ENCODE data around the gene FGF3. TPM values are rescaled to one million over a fixed set of nuclear protein-coding genes. Genes with fewer than 3 reads are reported as not detected.
"Not testable (repeated sequence)": the region's sequence is repeated elsewhere in the genome, so short reads cannot be mapped to it uniquely, and the experiment has no call there.

Gene FGF3
- total and polyA plus RNA-seq, 2 donors: 0.09 to 0.19 TPM

DNA sequence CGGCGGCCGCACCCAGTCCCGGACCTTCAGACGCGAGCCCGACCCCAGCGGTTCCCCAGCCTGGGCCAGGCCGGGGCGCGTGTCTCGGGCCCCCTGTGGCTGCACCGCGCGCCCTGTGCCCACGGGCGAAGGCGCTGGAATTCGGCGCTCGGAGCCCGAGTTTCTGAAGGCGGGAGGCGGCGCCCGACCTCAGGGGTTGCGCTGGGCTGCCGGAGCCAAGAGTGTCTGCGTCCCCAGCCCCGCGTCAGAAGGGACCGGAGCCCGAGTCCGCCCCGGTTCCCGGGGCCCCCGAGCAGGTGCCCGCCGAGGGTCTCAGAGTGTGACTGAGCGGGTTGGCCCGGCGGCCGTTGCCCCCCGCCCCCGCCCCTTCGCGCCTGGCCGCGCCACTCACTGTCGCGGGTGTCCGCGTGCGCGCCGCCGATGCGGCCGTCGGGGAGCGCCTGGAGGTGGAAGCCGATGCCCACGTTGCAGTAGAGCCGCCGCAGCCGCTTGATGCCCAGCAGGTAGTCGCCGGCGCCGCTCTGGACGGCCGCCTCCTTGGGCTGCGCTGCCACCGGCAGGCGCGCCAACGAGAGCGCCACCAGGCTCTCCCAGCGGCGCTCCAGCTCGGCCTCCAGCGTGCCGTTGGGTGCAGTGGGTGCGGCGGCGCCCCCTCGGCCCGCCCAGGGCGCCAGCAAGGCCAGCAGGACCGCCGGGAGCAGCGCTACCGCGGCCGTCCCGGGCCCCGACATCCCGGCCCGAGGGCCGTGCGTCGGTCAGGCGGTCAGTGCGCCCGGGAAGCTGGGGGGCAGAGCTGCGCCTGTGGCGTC is 44.7 kb downstream of the FGF3 start:
- H3K4me1 ChIP-seq (ENCODE audit: control insufficient read depth in 2 of 2, insufficient read depth in 2 of 2, low read length in 2 of 2): no peaks in the 10 kb centered on the region
- WGBS: 6% methylated on average over 107 of the region's 107 CpGs
- no peak overlapping the region for H3K4me3 ChIP-seq (ENCODE audit: low read length in 2 of 2)
- H3K36me3 ChIP-seq (ENCODE audit: control insufficient read depth in 2 of 2, insufficient read depth in 2 of 2, low read length in 1 of 2): no peaks in the 10 kb centered on the region
- DNase-seq (ENCODE audit: low read depth in 6 of 9, low spot score in 9 of 9): no peak
- peaks cover 63 to 89% of the 10 kb centered on the region in 2 donors for H3K27me3 ChIP-seq (ENCODE audit: control insufficient read depth in 2 of 2, insufficient read depth in 1 of 2, low read length in 1 of 2)
- H3K27ac ChIP-seq (ENCODE audit: low read depth in 1 of 2, low read length in 1 of 2): no peak overlapping the region
- H3K9me3 ChIP-seq (ENCODE audit: control insufficient read depth in 2 of 2, insufficient read depth in 1 of 2, low read length in 1 of 2): no peaks in the 10 kb centered on the region

DNA sequence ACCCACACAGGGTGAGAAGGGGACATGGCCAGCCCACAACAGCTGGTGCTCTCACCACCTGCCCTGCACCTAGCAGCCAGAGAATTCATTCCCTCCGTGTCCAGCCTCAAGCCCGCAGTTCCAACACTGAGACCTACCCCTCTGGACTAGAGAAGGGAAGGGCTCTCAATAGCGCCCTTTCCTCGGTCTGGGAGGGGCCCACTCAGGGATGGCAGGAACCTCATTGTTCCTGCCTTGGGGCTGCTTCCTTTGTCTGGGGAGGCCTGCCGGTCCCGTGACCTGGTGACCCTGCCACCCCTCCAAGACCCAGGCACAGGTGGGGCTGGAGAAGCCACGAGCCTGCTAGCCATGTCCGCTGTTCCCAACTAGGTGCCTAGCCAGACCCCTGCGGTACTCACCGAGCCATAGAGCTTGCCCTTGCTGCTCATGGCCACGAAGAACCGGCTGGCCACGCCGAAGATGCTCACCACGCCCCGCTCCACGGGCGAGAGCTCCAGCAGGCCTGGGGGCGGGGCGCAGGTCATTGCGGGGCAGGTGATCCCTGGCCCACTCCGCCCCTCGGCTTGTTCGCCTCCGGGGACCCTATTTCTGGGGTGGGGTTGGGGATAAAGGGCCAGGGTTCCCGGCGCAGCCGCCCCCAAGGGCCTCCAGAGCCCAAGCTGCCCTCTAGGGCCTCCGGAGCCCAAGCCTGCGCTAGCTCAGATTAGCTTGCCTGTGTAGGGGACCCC is 45.4 kb downstream of the FGF3 start:
- WGBS: 15% methylated on average over 30 of the region's 30 CpGs
- no peak for DNase-seq (ENCODE audit: low read depth in 6 of 9, low spot score in 9 of 9)
- Histone ChIP-seq H3K9me3 (ENCODE audit: control insufficient read depth in 2 of 2, insufficient read depth in 1 of 2, low read length in 1 of 2) (peaks cover 0 to 1% of the 10 kb centered on the region in 2 donors), H3K36me3 (ENCODE audit: control insufficient read depth in 2 of 2, insufficient read depth in 2 of 2, low read length in 1 of 2) (no peaks in the 10 kb centered on the region), H3K27me3 (ENCODE audit: control insufficient read depth in 2 of 2, insufficient read depth in 1 of 2, low read length in 1 of 2) (peaks cover 65 to 91% of the 10 kb centered on the region in 2 donors), H3K4me1 (ENCODE audit: control insufficient read depth in 2 of 2, insufficient read depth in 2 of 2, low read length in 2 of 2) (no peaks in the 10 kb centered on the region), H3K27ac (ENCODE audit: low read depth in 1 of 2, low read length in 1 of 2) (no peak overlapping the region), H3K4me3 (ENCODE audit: low read length in 2 of 2) (no peak overlapping the region)

DNA sequence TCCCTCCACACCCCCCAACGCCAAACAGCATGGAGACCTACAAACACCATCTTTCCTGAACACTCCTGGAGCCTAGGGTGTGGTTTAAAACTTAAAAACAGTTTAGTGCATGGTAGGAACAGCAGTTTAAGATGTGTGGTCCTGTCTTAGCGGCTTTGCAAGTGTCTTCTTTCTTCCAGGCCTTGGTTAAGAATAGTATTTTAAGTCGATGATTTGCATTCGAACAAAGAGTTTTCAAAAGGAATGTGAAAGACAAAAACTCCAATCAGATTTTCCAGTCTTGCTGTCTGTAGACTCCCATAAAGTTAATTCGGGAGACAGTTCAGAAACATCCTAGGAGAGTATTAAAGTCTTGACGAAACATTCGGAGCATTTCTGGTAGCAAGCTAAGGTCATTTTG is 47.8 kb downstream of the FGF3 start:
- no peaks in the 10 kb centered on the region for H3K36me3 ChIP-seq (ENCODE audit: control insufficient read depth in 2 of 2, insufficient read depth in 2 of 2, low read length in 1 of 2)
- H3K4me3 ChIP-seq (ENCODE audit: low read length in 2 of 2): no peak overlapping the region
- H3K4me1 ChIP-seq (ENCODE audit: control insufficient read depth in 2 of 2, insufficient read depth in 2 of 2, low read length in 2 of 2): no peaks in the 10 kb centered on the region
- peaks cover 0 to 1% of the 10 kb centered on the region in 2 donors for H3K9me3 ChIP-seq (ENCODE audit: control insufficient read depth in 2 of 2, insufficient read depth in 1 of 2, low read length in 1 of 2)
- no peak overlapping the region for H3K27ac ChIP-seq (ENCODE audit: low read depth in 1 of 2, low read length in 1 of 2)
- no peak for DNase-seq (ENCODE audit: low read depth in 6 of 9, low spot score in 9 of 9)
- WGBS: 49% methylated on average over 7 of the region's 7 CpGs
- peaks cover 58 to 72% of the 10 kb centered on the region in 2 donors for H3K27me3 ChIP-seq (ENCODE audit: control insufficient read depth in 2 of 2, insufficient read depth in 1 of 2, low read length in 1 of 2)

DNA sequence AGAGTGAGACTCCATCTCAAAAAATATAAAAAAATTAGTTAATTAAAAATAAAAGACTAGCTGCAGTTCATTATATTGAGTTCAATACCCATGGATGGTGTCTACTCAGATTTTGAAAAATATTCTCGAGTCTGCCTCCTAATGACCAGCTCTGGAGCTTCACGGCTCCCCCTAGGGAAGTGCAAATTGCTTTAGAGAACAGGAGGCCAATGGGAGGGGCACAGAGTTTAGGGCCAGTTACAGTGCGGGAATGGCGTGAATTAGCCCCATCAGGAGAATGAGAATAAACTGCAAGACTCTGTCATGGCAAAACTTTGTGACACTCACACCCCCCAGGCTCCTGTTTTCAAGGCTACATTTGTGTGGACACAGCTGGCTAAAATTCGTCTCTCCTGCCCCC is 48.7 kb downstream of the FGF3 start:
- peaks cover 49 to 62% of the 10 kb centered on the region in 2 donors for H3K27me3 ChIP-seq (ENCODE audit: control insufficient read depth in 2 of 2, insufficient read depth in 1 of 2, low read length in 1 of 2)

DNA sequence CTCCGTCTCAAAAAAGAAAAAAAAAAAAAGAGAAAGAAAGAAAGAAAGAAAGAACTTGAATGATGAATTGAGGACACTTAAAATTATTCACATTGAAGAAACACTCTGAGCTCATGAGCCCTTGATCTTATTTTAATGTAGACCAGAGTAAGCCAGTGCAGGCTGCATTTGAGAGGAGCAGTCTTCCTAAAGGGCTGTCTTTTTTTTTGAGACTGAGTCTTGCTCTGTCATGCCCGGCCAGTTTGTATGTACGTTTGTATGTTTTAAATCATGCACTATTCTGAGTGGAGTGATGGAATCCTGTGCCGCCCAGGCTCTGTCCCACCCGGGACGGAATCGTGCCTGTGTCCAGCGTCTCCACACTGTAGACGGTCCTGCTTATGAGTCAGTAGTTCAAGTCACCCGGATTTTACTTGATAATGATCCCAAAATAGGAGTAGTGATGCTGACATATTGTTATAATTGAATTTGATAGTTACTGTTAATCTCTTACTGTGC is 53.7 kb downstream of the FGF3 start:
- no peak for DNase-seq (ENCODE audit: low read depth in 6 of 9, low spot score in 9 of 9)
- peaks cover 1 to 4% of the 10 kb centered on the region in 2 donors for H3K9me3 ChIP-seq (ENCODE audit: control insufficient read depth in 2 of 2, insufficient read depth in 1 of 2, low read length in 1 of 2)
- no peak overlapping the region for H3K4me3 ChIP-seq (ENCODE audit: low read length in 2 of 2)
- peaks cover 5 to 17% of the 10 kb centered on the region in 2 donors for H3K27me3 ChIP-seq (ENCODE audit: control insufficient read depth in 2 of 2, insufficient read depth in 1 of 2, low read length in 1 of 2)
- H3K27ac ChIP-seq (ENCODE audit: low read depth in 1 of 2, low read length in 1 of 2): no peak overlapping the region
- 85% methylated on average over 10 of the region's 10 CpGs for WGBS
- no peaks in the 10 kb centered on the region for H3K4me1 ChIP-seq (ENCODE audit: control insufficient read depth in 2 of 2, insufficient read depth in 2 of 2, low read length in 2 of 2)
- no peaks in the 10 kb centered on the region for H3K36me3 ChIP-seq (ENCODE audit: control insufficient read depth in 2 of 2, insufficient read depth in 2 of 2, low read length in 1 of 2)

More for the DNA sequence above, 48.7 kb downstream of the FGF3 start:
- 26% methylated on average over 5 of the region's 5 CpGs for WGBS
- no peak overlapping the region for H3K4me3 ChIP-seq (ENCODE audit: low read length in 2 of 2)
- no peaks in the 10 kb centered on the region for H3K36me3 ChIP-seq (ENCODE audit: control insufficient read depth in 2 of 2, insufficient read depth in 2 of 2, low read length in 1 of 2)
- no peaks in the 10 kb centered on the region for H3K4me1 ChIP-seq (ENCODE audit: control insufficient read depth in 2 of 2, insufficient read depth in 2 of 2, low read length in 2 of 2)
- no peak overlapping the region for H3K27ac ChIP-seq (ENCODE audit: low read depth in 1 of 2, low read length in 1 of 2)
- H3K9me3 ChIP-seq (ENCODE audit: control insufficient read depth in 2 of 2, insufficient read depth in 1 of 2, low read length in 1 of 2): peaks cover 0 to 1% of the 10 kb centered on the region in 2 donors
- DNase-seq (ENCODE audit: low read depth in 6 of 9, low spot score in 9 of 9): no peak

DNA sequence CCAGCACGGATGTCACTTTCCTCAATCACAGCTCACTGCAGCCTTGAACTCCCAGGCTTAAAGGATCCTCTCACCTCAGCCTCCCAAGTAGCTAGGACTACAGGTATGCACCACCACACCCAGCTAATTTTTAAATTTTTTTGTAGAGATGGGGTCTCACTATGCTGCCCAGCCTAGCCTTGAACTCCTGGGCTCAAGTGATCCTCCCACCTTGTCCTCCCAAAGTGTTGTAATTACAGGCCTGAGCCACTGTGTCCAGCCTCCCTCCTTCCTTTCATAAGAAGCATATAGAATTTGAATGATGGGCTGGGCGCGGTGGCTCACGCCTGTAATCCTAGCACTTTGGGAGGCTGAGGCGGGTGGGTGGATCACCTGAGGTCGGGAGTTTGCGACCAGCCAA is 54.3 kb downstream of the FGF3 start:
- not testable (repeated sequence) for H3K4me3 ChIP-seq (ENCODE audit: low read length in 2 of 2); H3K9me3 ChIP-seq (ENCODE audit: control insufficient read depth in 2 of 2, insufficient read depth in 1 of 2, low read length in 1 of 2); H3K36me3 ChIP-seq (ENCODE audit: control insufficient read depth in 2 of 2, insufficient read depth in 2 of 2, low read length in 1 of 2); H3K4me1 ChIP-seq (ENCODE audit: control insufficient read depth in 2 of 2, insufficient read depth in 2 of 2, low read length in 2 of 2); DNase-seq (ENCODE audit: low read depth in 6 of 9, low spot score in 9 of 9); H3K27ac ChIP-seq (ENCODE audit: low read depth in 1 of 2, low read length in 1 of 2)
- peaks cover 3 to 12% of the 10 kb centered on the region in 2 donors for H3K27me3 ChIP-seq (ENCODE audit: control insufficient read depth in 2 of 2, insufficient read depth in 1 of 2, low read length in 1 of 2)
- 88% methylated on average over 7 of the region's 7 CpGs for WGBS

DNA sequence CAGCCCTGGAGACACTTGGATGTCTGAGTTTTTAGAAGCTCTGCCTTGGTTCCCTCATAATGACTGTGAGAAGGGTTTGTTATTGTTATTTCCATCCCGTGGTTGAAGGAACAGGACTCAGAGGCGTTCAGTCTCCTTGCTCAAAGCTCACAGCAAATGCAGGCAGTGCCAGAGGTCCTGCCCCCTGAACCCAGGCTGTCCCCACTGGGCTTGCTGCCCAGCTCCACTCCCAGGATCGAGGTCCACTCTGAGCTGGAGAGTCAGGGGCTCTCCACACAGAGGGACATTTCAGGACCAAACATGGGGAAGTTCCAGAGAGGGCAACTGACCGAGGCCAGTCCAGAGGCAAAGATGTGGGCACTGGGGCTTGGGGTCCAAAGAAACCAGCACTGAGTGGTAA is 58.9 kb downstream of the FGF3 start:
- no peak for DNase-seq (ENCODE audit: low read depth in 6 of 9, low spot score in 9 of 9)
- Histone ChIP-seq H3K4me1 (ENCODE audit: control insufficient read depth in 2 of 2, insufficient read depth in 2 of 2, low read length in 2 of 2) (no peaks in the 10 kb centered on the region), H3K36me3 (ENCODE audit: control insufficient read depth in 2 of 2, insufficient read depth in 2 of 2, low read length in 1 of 2) (no peaks in the 10 kb centered on the region), H3K4me3 (ENCODE audit: low read length in 2 of 2) (no peak overlapping the region), H3K27ac (ENCODE audit: low read depth in 1 of 2, low read length in 1 of 2) (no peak overlapping the region), H3K9me3 (ENCODE audit: control insufficient read depth in 2 of 2, insufficient read depth in 1 of 2, low read length in 1 of 2) (peaks cover 1 to 4% of the 10 kb centered on the region in 2 donors), H3K27me3 (ENCODE audit: control insufficient read depth in 2 of 2, insufficient read depth in 1 of 2, low read length in 1 of 2) (peaks cover 0 to 7% of the 10 kb centered on the region in 2 donors)
- WGBS: 68% methylated on average over 4 of the region's 4 CpGs
